Neural progenitor cell (in vitro differentiated cells): ENCODE data around the gene TBL1X. TPM values are rescaled to one million over a fixed set of nuclear protein-coding genes. Genes with fewer than 3 reads are reported as not detected.

ENCODE experiments used
- DNase-seq: peaks from one replicate; pipeline ENCODE4 v3.0.0-alpha.2; 2016; ENCODE audit warnings: low spot score
- H2AFZ ChIP-seq: fragments of 200-600 bp; sonication (generic); replicated peaks from 2 replicates; pipeline ENCODE4 v1.6.1; 2016; ENCODE audit warnings: antibody characterized with exemption
- H3F3A ChIP-seq: fragments of 200-600 bp; sonication (generic); 2 replicates; pipeline ENCODE4 v1.6.1; 2016; ENCODE audit warnings: antibody characterized with exemption, low read depth
- H3K27ac ChIP-seq: fragments of 200-600 bp; sonication (generic); 2 replicates; pipeline ENCODE4 v1.5.1; 2016; ENCODE audit warnings: mild to moderate bottlenecking
- H3K27me3 ChIP-seq: fragments of 200-600 bp; sonication (generic); 2 replicates; pipeline ENCODE4 v1.6.1; 2016; ENCODE audit warnings: mild to moderate bottlenecking, moderate library complexity
- H3K36me3 ChIP-seq: fragments of 200-600 bp; sonication (generic); 2 replicates; pipeline ENCODE4 v1.5.1; 2016
- H3K4me1 ChIP-seq: fragments of 200-600 bp; sonication (generic); 2 replicates; pipeline ENCODE4 v1.6.1; 2016; ENCODE audit warnings: mixed run types
- H3K4me2 ChIP-seq: fragments of 200-600 bp; sonication (generic); 2 replicates; pipeline ENCODE4 v1.6.1; 2016
- H3K4me3 ChIP-seq: fragments of 200-600 bp; sonication (generic); 2 replicates; pipeline ENCODE4 v1.5.1; 2016
- H3K79me2 ChIP-seq: fragments of 200-600 bp; sonication (generic); 2 replicates; pipeline ENCODE4 v1.6.1; 2016; ENCODE audit warnings: low read depth
- H3K9ac ChIP-seq: fragments of 200-600 bp; sonication (generic); 2 replicates; pipeline ENCODE4 v1.6.1; 2016
- H3K9me3 ChIP-seq: fragments of 200-600 bp; sonication (generic); 2 replicates; pipeline ENCODE4 v1.5.1; 2016; ENCODE audit warnings: low read depth
- H4K20me1 ChIP-seq: fragments of 200-600 bp; sonication (generic); 2 replicates; pipeline ENCODE4 v1.6.1; 2016; ENCODE audit warnings: low read depth
- H3K27ac Mint-ChIP-seq: 3 replicates; pipeline ENCODE4 v1.8.0; 2021; ENCODE audit warnings: mixed read lengths
- H3K27me3 Mint-ChIP-seq: 2 replicates; pipeline ENCODE4 v1.8.0; 2022; ENCODE audit warnings: low read depth, mild to moderate bottlenecking, inconsistent platforms, moderate library complexity, mixed read lengths; ENCODE audit not compliant: insufficient read depth
- H3K36me3 Mint-ChIP-seq: 3 replicates; pipeline ENCODE4 v1.8.0; 2021; ENCODE audit warnings: mixed read lengths
- H3K4me1 Mint-ChIP-seq: 3 replicates; pipeline ENCODE4 v1.8.0; 2021; ENCODE audit warnings: mixed read lengths
- H3K4me3 Mint-ChIP-seq: 3 replicates; pipeline ENCODE4 v1.8.0; 2021; ENCODE audit warnings: mild to moderate bottlenecking, moderate library complexity, mixed read lengths
- H3K9me3 Mint-ChIP-seq: 3 replicates; pipeline ENCODE4 v1.8.0; 2020; ENCODE audit warnings: mixed read lengths
- CTCF ChIP-seq: fragments of 200-600 bp; sonication (generic); IDR thresholded peaks from 2 replicates; pipeline ENCODE4 v1.5.1; 2017; ENCODE audit warnings: antibody characterized with exemption, mild to moderate bottlenecking
- EZH2 ChIP-seq: fragments of 200-600 bp; sonication (generic); IDR thresholded peaks from 2 replicates; pipeline ENCODE4 v1.6.1; 2017; ENCODE audit warnings: antibody characterized with exemption, mild to moderate bottlenecking, moderate library complexity
- EZH2phosphoT487 ChIP-seq: fragments of 200-600 bp; sonication (generic); IDR thresholded peaks from 2 replicates; pipeline ENCODE4 v1.6.1; 2017; ENCODE audit warnings: antibody characterized with exemption
- total RNA-seq: library from RNA; depleted of rRNA; stranded (reverse); fragments of >200 nt; gene quantifications from 2 replicates; pipeline ENCODE4 v1.2.3, GENCODE V29; 2015; ENCODE audit warnings: low replicate concordance

The TBL1X gene
- total RNA-seq, 1 donor from 2014 or later = 35.7 TPM

GRCh38 chrX:9528498-9528897 lies 63.6 kb downstream of the TBL1X start:
- no peak overlapping the region for H3K4me3 ChIP-seq

GRCh38 chrX:9529223-9529622 lies 64.4 kb downstream of the TBL1X start:
- peaks cover 10% of the 10 kb centered on the region for H3K36me3 Mint-ChIP-seq
- peaks cover 92% of the 10 kb centered on the region for H3K79me2 ChIP-seq
- no peaks in the 10 kb centered on the region for H3K9me3 Mint-ChIP-seq
- H3K4me2 ChIP-seq = no peak overlapping the region
- no peaks in the 10 kb centered on the region for H3K27me3 ChIP-seq
- no peak for TF ChIP-seq CTCF
- no peak for TF ChIP-seq EZH2phosphoT487
- no peak for TF ChIP-seq EZH2
- H3K27ac Mint-ChIP-seq = peak overlapping the region; percentile 53
- no peak overlapping the region for H3K4me3 ChIP-seq
- H4K20me1 ChIP-seq = peaks cover 15% of the 10 kb centered on the region
- H3K27ac ChIP-seq = no peak overlapping the region
- H3K4me3 Mint-ChIP-seq = no peak overlapping the region
- peaks cover 51% of the 10 kb centered on the region for H3K4me1 ChIP-seq
- H3F3A ChIP-seq = peaks cover 18% of the 10 kb centered on the region
- no peak for DNase-seq
- H3K36me3 ChIP-seq = no peaks in the 10 kb centered on the region
- peaks cover 3% of the 10 kb centered on the region for H3K9me3 ChIP-seq
- H2AFZ ChIP-seq = no peak overlapping the region
- H3K9ac ChIP-seq = no peak overlapping the region
- H3K27me3 Mint-ChIP-seq = peaks cover 4% of the 10 kb centered on the region
- H3K4me1 Mint-ChIP-seq = peaks cover 87% of the 10 kb centered on the region

More at GRCh38 chrX:9528498-9528897, 63.6 kb downstream of the TBL1X start:
- no peak for DNase-seq
- peaks cover 44% of the 10 kb centered on the region for H3K4me1 ChIP-seq
- H3K9me3 ChIP-seq = peaks cover 3% of the 10 kb centered on the region
- no peak overlapping the region for H3K9ac ChIP-seq
- no peak overlapping the region for H2AFZ ChIP-seq
- Mint-ChIP-seq H3K36me3 (peaks cover 10% of the 10 kb centered on the region), H3K4me3 (no peak overlapping the region), H3K9me3 (no peaks in the 10 kb centered on the region), H3K27me3 (peaks cover 4% of the 10 kb centered on the region), H3K4me1 (peaks cover 81% of the 10 kb centered on the region), H3K27ac (peak overlapping the region; percentile 27)
- peaks cover 89% of the 10 kb centered on the region for H3K79me2 ChIP-seq
- TF ChIP-seq EZH2 (no peak), EZH2phosphoT487 (no peak)
- H4K20me1 ChIP-seq = peaks cover 14% of the 10 kb centered on the region
- H3K36me3 ChIP-seq = no peaks in the 10 kb centered on the region
- peaks cover 15% of the 10 kb centered on the region for H3F3A ChIP-seq
- H3K27me3 ChIP-seq = no peaks in the 10 kb centered on the region
- H3K27ac ChIP-seq = no peak overlapping the region
- no peak overlapping the region for H3K4me2 ChIP-seq

GRCh38 chrX:9530848-9531274 lies 66.0 kb downstream of the TBL1X start:
- TF ChIP-seq EZH2 (no peak), CTCF (no peak), EZH2phosphoT487 (no peak)
- Histone ChIP-seq H2AFZ (no peak overlapping the region), H3K4me2 (peak overlapping the region; percentile 46), H3K36me3 (no peaks in the 10 kb centered on the region), H3F3A (peaks cover 28% of the 10 kb centered on the region), H3K9me3 (no peaks in the 10 kb centered on the region), H3K27me3 (no peaks in the 10 kb centered on the region), H4K20me1 (peaks cover 12% of the 10 kb centered on the region), H3K9ac (no peak overlapping the region), H3K4me1 (peaks cover 53% of the 10 kb centered on the region), H3K79me2 (peaks cover 81% of the 10 kb centered on the region), H3K4me3 (peak overlapping the region; percentile 24), H3K27ac (peak overlapping the region; percentile 77)
- H3K27ac Mint-ChIP-seq = peak overlapping the region; percentile 92
- peak; percentile 92 for DNase-seq
- peaks cover 4% of the 10 kb centered on the region for H3K27me3 Mint-ChIP-seq
- no peaks in the 10 kb centered on the region for H3K9me3 Mint-ChIP-seq
- peak overlapping the region; percentile 77 for H3K4me3 Mint-ChIP-seq
- H3K36me3 Mint-ChIP-seq = peaks cover 6% of the 10 kb centered on the region
- H3K4me1 Mint-ChIP-seq = peaks cover 86% of the 10 kb centered on the region

- Histone ChIP-seq H3F3A (peaks cover 38% of the 10 kb centered on the region), H3K4me2 (peak overlapping the region; percentile 45), H3K9me3 (no peaks in the 10 kb centered on the region), H3K27me3 (no peaks in the 10 kb centered on the region), H3K36me3 (no peaks in the 10 kb centered on the region), H3K4me3 (no peak overlapping the region), H3K9ac (no peak overlapping the region), H3K4me1 (peaks cover 47% of the 10 kb centered on the region), H3K79me2 (peaks cover 81% of the 10 kb centered on the region), H3K27ac (peak overlapping the region; percentile 37), H2AFZ (no peak overlapping the region), H4K20me1 (peaks cover 5% of the 10 kb centered on the region)
- H3K27ac Mint-ChIP-seq = peak overlapping the region; percentile 72
- TF ChIP-seq EZH2 = no peak
- no peak for TF ChIP-seq CTCF
- TF ChIP-seq EZH2phosphoT487 = no peak
- no peaks in the 10 kb centered on the region for H3K9me3 Mint-ChIP-seq
- no peak overlapping the region for H3K4me3 Mint-ChIP-seq
- peaks cover 4% of the 10 kb centered on the region for H3K27me3 Mint-ChIP-seq
- H3K36me3 Mint-ChIP-seq = peaks cover 8% of the 10 kb centered on the region
- peaks cover 84% of the 10 kb centered on the region for H3K4me1 Mint-ChIP-seq
- no peak for DNase-seq
These were observed 67.5 kb downstream of the TBL1X start for GRCh38 chrX:9532349-9532748.
